CD4-positive, alpha-beta T cell treated with Interleukin-15 for 4 hours (primary cell): ENCODE measurements around the gene KIR3DL3.
"Not testable (repeated sequence)": the region's sequence is repeated elsewhere in the genome, so short reads cannot be mapped to it uniquely, and the experiment has no call there.

Experiments
- DNase-seq: peaks from one replicate; pipeline ENCODE4 v3.0.0-alpha.2; 2020; ENCODE audit warnings: low spot score

KIR3DL3 gene

DNA sequence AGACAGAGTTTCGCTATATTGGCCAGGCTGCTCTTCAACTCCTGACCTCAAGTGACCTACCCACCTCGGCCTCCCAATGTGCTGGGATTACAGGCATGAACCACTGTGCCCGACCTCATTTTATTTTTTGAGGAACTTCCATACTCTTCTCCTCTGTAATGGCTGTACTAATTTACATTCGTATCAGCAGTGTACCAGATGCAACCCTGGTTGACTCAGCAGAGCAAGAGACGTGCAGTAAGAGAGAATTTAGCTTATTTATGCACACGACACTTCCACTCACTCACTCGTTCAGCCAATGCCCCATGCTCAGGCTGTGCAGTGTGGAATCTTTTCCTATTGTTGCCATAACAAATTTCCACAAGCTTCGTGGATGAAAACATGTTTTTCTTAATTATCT is 6.9 kb downstream of the KIR3DL3 start:
- no peak for DNase-seq

DNA sequence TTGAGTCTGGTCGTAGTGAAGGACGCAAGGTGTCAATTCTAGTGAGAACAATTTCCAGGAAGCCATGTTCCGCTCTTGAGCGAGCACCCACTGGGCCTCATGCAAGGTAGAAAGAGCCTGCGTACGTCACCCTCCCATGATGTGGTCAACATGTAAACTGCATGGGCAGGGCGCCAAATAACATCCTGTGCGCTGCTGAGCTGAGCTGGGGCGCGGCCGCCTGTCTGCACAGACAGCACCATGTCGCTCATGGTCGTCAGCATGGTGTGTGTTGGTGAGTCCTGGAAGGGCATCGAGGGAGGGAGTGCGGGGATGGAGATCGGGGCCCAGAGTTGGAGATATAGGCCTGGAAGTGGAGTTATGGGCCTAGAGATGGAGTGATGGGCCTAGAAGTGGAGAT is 14.1 kb downstream of the KIR3DL3 start, which contains the start of gene KIR2DL3:
TSS of gene KIR2DL3 (plus strand) at position 208 of the 400 bp plus-strand sequence. CDS start at position 241, 33 bp downstream.
- DNase-seq: not testable (repeated sequence)

DNA sequence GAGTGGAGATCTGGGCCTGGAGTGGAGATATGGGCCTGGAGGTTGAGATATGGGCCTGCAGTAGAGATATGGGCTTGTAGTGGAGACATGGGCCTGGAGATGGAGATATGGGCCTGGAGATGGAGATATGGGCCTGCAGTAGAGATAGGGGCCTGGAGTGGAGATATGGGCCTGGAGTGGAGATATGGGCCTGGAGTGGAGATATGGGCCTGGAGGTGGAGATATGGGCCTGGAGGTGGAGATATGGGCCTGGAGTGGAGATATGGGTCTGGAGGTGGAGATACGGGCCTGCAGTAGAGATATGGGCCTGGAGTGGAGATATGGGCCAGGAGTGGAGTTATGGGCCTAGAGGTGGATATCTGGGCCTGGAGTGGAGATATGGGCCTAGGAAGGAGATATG is 14.5 kb downstream of the KIR3DL3 start:
- DNase-seq: no peak

DNA sequence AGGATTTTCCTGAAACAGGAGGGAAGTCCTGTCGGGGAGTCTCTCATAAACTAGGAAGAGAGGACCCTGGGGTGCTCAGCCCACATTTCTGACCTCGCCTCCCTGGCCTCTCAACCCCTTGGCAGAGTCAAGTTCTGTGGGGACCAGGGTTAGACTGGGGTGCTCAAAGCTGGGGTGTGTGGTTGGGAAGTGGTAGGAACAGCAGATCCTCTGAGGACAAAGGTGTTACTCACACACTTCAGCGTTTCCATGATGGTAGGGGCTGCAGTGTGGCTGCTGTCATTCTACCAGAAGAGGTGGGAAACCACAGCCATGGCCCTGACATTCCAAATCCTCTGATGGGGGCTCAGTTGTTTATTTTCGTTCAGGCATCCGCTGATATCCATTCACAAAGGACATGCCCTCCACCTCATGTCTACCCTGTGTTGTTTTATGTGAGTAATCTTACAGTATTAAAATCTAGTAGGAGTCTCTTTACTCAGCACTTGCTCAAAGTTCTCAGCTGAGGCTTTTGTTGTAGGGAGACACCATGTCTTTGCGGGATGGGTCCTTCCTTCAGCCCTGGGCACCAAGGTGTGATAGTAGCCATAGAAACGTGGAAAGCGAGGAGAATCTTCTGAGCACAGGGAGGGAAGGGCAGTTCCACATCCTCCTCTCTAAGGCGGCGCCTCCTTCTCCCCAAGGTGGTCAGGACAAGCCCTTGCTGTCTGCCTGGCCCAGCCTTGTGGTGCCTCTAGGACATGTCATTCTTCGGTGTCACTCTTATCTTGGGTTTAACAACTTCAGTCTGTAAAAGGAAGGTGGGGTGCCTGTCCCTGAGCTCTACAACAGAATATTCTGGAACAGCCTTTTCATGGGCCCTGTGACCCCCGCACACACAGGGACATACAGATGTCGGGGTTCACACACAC is 15.6 kb downstream of the KIR3DL3 start:
- DNase-seq: no peak

DNA sequence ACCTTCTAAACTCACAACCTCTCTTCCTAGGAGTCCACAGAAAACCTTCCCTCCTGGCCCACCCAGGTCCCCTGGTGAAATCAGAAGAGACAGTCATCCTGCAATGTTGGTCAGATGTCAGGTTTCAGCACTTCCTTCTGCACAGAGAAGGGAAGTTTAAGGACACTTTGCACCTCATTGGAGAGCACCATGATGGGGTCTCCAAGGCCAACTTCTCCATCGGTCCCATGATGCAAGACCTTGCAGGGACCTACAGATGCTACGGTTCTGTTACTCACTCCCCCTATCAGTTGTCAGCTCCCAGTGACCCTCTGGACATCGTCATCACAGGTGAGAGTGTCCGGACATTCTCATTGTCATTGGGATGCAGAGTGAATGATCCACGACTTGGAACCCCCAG is 17.7 kb downstream of the KIR3DL3 start:
- DNase-seq: not testable (repeated sequence)

DNA sequence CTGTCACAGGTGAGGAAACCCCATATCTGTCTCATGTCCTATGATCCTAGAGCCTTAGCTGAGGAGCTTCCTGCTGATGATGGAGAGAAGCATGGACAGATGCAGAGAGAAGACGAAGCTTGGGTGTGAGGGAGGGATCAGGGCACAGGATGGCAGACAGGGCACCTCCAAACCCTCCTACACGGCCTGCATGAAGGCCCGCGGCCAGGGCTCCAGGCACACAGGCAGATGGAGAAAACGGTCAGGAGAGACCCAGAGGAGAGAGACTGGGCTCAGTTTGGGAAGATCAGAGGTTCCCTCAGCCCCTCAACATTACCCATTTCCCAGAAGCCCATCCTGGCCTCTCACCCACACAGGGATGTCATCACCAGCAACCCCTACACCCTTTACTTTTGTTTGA is 19.8 kb downstream of the KIR3DL3 start:
- DNase-seq: not testable (repeated sequence)

DNA sequence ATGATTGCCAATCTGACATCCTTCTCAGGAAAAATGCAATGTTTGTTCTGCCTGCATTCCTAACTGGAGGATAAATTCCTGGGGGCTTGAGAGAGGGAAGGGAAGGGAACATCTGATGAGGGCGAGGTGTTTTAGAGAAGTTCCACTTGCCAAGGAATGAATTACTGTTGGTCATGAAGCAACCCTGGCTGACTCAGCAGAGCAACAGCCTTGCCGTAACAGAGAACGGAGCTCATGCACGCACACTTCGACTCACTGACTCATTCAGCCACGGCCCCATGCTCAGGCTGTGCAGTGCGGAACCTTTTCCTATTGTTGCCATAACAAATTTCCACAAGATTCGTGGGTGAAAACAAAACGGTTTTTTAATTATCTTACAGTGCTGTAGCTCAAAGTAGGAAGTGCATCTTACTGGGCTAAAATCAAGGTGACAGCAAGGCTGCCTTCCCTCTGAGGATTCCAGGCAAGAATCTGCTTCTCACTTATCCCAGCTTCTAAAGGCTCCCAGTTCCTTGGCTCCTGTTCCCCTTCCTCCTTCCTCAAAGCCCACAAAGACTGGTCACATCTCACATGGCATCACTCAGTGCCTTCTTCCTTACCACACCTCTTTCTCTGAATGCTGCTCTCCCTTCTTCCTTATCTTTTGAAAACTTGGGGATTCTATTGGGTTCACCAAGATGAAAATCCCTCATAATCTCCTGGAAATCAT is 23.5 kb downstream of the KIR3DL3 start:
- not testable (repeated sequence) for DNase-seq

DNA sequence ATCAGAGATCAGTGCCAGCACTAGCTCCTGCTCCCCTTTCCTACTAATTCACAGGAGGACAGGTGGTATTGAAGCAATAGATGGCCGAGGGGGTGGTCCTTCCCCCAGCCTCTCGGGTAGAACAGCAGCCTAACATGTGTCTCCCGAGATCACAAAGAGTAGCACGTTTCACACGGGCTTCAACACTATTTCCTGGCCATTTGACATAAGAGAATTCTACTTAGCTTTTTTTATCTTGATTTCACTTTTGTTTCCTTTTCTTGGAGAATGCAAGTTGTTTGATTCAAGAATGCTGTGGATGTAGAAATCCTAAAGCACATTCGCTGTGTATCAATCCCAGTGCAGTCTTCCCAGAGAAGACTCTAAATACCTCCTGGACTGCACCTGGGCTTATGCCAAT is 26.0 kb downstream of the KIR3DL3 start:
- DNase-seq: not testable (repeated sequence)

DNA sequence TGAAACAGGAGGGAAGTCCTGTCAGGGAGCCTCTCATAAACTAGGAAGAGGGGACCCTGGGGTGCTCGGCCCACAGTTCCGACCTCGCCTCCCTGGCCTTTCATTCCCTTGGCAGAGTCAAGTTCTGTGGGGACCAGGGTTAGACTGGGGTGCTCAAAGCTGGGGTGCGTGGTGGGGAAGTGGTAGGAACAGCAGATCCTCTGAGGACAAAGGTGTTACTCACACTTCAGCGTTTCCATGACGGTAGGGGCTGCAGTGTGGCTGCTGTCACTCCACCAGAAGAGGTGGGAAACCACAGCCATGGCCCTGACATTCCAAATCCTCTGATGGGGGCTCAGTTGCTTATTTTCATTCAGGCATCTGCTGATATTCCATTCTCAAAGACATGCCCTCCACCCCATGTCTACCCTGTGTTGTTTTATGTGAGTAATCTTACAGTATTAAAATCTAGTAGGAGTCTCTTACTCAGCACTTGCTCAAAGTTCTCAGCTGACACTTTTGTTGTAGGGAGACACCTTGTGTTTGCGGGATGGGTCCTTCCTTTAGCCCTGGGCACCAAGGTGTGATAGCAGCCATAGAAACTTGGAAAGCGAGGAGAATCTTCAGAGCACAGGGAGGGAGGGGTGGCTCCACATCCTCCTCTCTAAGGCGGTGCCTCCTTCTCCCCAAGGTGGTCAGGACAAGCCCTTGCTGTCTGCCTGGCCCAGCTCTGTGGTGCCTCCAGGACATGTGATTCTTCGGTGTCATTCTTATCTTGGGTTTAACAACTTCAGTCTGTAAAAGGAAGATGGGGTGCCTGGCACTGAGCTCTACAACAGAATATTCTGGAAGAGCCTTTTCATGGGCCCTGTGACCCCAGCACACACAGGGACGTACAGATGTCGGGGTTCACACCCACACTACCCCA is 32.2 kb downstream of the KIR3DL3 start:
- not testable (repeated sequence) for DNase-seq

DNA sequence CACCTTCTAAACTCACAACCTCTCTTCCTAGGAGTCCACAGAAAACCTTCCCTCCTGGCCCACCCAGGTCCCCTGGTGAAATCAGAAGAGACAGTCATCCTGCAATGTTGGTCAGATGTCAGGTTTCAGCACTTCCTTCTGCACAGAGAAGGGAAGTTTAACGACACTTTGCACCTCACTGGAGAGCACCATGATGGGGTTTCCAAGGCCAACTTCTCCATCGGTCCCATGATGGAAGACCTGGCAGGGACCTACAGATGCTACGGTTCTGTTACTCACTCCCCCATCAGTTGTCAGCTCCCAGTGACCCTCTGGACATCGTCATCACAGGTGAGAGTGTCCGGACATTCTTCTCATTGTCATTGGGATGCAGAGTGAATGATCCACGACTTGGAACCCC is 34.3 kb downstream of the KIR3DL3 start:
- DNase-seq: not testable (repeated sequence)

DNA sequence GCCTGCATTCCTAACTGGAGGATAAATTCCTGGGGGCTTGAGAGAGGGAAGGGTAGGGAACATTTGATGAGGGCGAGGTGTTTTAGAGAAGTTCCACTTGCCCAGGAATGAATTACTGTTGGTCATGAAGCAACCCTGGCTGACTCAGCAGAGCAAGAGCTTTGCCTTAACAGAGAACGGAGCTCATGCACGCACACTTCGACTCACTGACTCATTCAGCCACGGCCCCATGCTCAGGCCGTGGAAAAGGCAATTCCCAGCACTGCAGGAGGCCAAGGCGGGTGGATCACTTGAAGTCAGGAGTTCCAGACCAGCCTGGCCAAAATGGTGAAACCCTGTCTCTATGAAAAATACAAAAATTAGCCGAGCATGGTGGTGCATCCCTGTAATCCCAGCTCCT is 40.0 kb downstream of the KIR3DL3 start:
- not testable (repeated sequence) for DNase-seq

DNA sequence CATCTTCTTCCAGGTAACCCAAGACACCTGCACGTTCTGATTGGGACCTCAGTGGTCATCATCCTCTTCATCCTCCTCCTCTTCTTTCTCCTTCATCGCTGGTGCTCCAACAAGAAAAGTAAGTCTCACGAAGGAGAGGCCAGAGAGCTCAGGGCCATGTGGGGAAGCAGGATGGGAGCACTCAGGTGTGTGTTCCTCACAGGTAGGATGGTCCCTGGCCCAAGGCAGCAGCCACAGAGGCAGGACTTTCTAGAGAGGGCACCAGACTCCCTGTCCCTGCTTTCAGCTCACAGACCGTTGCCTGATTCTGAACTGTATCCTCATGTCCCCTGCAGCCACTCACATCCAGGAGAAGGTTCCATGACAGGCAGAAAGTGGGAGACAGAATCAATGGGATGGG is 42.2 kb downstream of the KIR3DL3 start:
- DNase-seq: not testable (repeated sequence)

DNA sequence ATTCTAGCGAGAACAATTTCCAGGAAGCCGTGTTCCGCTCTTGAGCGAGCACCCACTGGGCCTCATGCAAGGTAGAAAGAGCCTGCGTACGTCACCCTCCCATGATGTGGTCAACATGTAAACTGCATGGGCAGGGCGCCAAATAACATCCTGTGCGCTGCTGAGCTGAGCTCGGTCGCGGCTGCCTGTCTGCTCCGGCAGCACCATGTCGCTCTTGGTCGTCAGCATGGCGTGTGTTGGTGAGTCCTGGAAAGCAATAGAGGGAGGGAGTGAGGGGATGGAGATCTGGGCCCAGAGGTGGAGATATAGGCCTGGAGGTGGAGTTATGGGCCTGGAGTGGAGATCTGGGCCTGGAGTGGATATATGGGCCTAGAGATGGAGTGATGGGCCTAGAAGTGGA is 45.4 kb downstream of the KIR3DL3 start, which contains the start of gene KIR2DL1:
TSS of gene KIR2DL1 (plus strand) at position 148 of the 400 bp plus-strand sequence. CDS start at position 206, 58 bp downstream.
- not testable (repeated sequence) for DNase-seq

DNA sequence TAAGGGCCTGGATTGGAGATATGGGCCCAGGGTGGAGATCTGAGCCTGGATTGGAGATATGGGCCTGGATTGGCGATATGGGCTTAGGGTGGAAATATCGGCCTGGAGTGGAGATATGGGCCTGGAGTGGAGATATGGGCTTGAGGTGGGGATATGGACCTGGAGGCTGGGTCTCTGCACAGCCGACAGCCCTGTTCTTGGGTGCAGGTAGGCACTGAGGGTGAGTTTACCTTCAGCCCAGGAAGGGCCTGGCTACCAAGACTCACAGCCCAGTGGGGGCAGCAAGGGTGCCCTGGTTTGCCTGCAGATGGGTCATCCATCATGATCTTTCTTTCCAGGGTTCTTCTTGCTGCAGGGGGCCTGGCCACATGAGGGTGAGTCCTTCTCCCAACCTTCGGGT is 46.3 kb downstream of the KIR3DL3 start:
- DNase-seq: not testable (repeated sequence)

DNA sequence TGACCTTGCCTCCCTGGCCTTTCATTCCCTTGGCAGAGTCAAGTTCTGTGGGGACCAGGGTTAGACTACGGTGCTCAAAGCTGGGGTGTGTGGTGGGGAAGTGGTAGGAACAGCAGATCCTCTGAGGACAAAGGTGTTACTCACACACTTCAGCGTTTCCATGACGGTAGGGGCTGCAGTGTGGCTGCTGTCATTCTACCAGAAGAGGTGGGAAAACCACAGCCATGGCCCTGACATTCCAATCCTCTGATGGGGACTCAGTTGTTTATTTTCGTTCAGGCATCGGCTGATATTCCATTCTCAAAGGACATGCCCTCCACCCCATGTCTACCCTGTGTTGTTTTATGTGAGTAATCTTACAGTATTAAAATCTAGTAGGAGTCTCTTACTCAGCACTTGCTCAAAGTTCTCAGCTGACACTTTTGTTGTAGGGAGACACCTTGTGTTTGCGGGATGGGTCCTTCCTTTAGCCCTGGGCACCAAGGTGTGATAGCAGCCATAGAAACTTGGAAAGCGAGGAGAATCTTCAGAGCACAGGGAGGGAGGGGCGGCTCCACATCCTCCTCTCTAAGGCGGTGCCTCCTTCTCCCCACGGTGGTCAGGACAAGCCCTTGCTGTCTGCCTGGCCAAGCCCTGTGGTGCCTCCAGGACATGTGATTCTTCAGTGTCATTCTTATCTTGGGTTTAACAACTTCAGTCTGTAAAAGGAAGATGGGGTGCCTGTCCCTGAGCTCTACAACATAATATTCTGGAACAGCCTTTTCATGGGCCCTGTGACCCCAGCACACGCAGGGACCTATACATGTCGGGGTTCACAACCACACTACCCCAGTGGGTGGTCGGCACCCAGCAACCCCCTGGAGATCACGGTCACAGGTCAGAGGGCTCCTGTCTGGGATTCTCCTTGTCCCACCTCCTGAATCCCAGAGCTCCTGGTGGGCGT is 47.0 kb downstream of the KIR3DL3 start:
- not testable (repeated sequence) for DNase-seq

DNA sequence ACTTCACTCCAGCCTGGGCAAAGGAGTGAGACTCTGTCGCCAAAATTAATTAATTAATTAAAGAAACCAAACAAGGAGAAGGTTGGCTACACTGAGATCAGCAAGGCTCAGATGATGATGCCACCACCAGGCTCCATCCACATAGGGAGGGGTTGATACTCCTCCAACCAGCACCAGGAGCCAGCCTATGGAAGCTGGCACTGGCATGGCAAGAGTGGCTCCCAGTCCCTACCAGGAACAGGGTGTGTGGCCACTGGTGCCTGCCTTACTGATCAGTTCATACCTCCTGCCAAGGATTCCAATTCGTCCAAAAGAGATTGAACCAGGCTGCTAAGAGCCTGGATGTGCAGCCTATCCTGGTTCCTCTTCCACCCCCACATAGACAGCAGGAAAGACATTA is 48.4 kb downstream of the KIR3DL3 start:
- DNase-seq: not testable (repeated sequence)

DNA sequence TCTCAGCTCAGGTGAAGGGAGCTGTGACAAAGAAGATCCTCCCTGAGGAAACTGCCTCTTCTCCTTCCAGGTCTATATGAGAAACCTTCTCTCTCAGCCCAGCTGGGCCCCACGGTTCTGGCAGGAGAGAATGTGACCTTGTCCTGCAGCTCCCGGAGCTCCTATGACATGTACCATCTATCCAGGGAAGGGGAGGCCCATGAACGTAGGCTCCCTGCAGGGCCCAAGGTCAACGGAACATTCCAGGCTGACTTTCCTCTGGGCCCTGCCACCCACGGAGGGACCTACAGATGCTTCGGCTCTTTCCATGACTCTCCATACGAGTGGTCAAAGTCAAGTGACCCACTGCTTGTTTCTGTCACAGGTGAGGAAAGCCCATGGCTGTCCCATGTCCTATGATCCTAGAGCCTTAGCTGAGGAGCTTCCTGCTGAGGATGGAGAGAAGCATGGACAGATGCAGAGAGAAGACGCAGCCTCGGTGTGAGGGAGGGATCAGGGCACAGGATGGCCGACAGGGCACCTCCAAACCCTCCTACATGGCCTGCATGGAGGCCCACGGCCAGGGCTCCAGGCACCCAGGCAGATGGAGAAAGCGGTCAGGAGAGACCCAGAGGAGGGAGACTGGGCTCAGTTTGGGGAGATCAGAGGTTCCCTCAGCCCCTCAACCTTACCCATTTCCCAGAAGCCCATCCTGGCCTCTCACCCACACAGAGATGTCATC is 51.0 kb downstream of the KIR3DL3 start:
- DNase-seq: not testable (repeated sequence)

DNA sequence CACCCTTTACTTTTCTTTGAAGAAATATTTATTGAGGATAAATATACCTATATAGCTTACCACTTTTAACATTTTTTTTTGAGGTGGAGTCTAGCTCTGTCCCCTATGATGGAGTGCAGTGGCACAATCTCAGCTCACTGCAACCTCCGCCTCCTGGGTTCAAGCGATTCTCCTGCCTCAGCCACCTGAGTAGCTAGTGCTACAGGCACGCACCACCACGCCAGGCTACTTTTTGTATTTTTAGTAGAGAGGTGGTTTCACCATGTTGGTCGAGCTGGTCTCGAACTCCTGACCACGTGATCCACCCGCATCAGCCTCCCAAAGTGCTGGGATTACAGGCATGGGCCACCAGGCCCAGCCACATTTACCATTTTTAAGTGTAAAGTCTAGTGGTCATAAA is 51.6 kb downstream of the KIR3DL3 start:
- DNase-seq: not testable (repeated sequence)

DNA sequence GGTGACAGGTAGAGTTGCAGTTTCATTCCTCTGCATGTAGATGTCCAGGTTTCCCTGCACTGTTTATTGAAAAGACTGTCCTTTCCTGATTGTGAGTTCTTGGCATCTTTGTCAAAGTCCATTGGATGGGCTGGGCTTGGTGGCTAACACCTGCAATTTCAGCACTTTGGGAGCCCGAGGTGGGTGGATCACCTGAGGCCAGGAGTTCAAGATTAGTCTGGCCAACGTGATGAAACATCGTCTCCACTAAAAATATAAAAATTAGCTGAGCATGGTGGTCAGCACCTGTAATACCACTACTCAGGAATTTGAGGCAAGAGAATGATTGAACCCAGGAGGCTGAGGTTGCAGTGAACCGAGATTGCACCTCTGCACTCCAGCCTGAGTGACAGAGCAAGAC is 53.6 kb downstream of the KIR3DL3 start:
- DNase-seq: not testable (repeated sequence)

DNA sequence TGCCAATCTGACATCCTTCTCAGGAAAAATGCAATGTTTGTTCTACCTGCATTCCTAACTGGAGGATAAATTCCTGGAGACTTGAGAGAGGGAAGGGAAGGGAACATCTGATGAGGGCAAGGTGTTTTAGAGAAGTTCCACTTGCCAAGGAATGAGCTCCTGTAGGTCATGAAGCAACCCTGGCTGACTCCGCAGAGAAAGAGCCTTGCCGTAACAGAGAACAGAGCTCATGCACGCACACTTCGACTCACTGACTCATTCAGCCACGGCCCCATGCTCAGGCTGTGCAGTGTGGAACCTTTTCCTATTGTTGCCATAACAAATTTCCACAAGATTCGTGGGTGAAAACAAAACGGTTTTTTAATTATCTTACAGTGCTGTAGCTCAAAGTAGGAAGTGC is 54.7 kb downstream of the KIR3DL3 start:
- DNase-seq: not testable (repeated sequence)
